Kidney epithelial cell (primary cell): ENCODE measurements around the gene EIF6. TPM values are rescaled to one million over a fixed set of nuclear protein-coding genes. Genes with fewer than 3 reads are reported as not detected.

Experiments used
- DNase-seq: peaks from one replicate; pipeline ENCODE4 v3.0.0-alpha.2; 2010; ENCODE audit warnings: low read depth
- H3K27me3 ChIP-seq: 2 replicates; pipeline ENCODE4 v1.6.0; 2011; ENCODE audit warnings: low read length; ENCODE audit not compliant: control insufficient read depth, insufficient read depth
- H3K36me3 ChIP-seq: 2 replicates; pipeline ENCODE4 v1.5.1; 2011; ENCODE audit warnings: low read length; ENCODE audit not compliant: control insufficient read depth, insufficient read depth
- H3K4me3 ChIP-seq: 2 replicates; pipeline ENCODE4 v1.5.1; 2011; ENCODE audit warnings: low read depth, mild to moderate bottlenecking, control low read depth, low read length
- CTCF ChIP-seq: IDR thresholded peaks from 2 replicates; pipeline ENCODE4 v1.5.1; 2011; ENCODE audit warnings: mild to moderate bottlenecking, moderate library complexity, low read length, control low read depth, inconsistent platforms; ENCODE audit not compliant: insufficient read depth, poor library complexity, severe bottlenecking
- total RNA-seq: library from RNA; depleted of rRNA; stranded (reverse); fragments of >200 nt; gene quantifications from 2 replicates; pipeline ENCODE4 v1.2.3, GENCODE V29; 2015

Gene EIF6
- total RNA-seq, 1 donor from 2014 or later, result 284 TPM

- Histone ChIP-seq H3K36me3 (peaks cover 1% of the 10 kb centered on the region), H3K4me3 (no peak overlapping the region), H3K27me3 (no peaks in the 10 kb centered on the region)
- DNase-seq, result no peak
- TF ChIP-seq CTCF, result no peak
These were observed 13.7 kb upstream of the EIF6 start for GRCh38 chr20:35298264-35298663.

GRCh38 chr20:35297740-35298139 is 13.2 kb upstream of the EIF6 start:
- Histone ChIP-seq H3K27me3 (no peaks in the 10 kb centered on the region), H3K4me3 (no peak overlapping the region), H3K36me3 (peaks cover 1% of the 10 kb centered on the region)
- no peak for DNase-seq
- TF ChIP-seq CTCF, result no peak

- TF ChIP-seq CTCF, result no peak
- no peak for DNase-seq
- no peak overlapping the region for H3K4me3 ChIP-seq
- H3K36me3 ChIP-seq, result peaks cover under 1% of the 10 kb centered on the region
- no peaks in the 10 kb centered on the region for H3K27me3 ChIP-seq
These were observed 12.6 kb upstream of the EIF6 start for GRCh38 chr20:35297155-35297554.

GRCh38 chr20:35296101-35296554 is 11.6 kb upstream of the EIF6 start:
- Histone ChIP-seq H3K27me3 (no peaks in the 10 kb centered on the region), H3K4me3 (no peak overlapping the region), H3K36me3 (no peaks in the 10 kb centered on the region)
- TF ChIP-seq CTCF, result no peak
- no peak for DNase-seq

GRCh38 chr20:35295674-35296073 is 11.1 kb upstream of the EIF6 start:
- no peaks in the 10 kb centered on the region for H3K36me3 ChIP-seq
- TF ChIP-seq CTCF, result no peak
- H3K4me3 ChIP-seq, result no peak overlapping the region
- no peaks in the 10 kb centered on the region for H3K27me3 ChIP-seq
- no peak for DNase-seq

- Histone ChIP-seq H3K4me3 (no peak overlapping the region), H3K27me3 (no peaks in the 10 kb centered on the region), H3K36me3 (no peaks in the 10 kb centered on the region)
- no peak for TF ChIP-seq CTCF
- no peak for DNase-seq
These were observed 10.5 kb upstream of the EIF6 start for GRCh38 chr20:35295058-35295457.
